HFF-Myc (cell line): ENCODE results near the gene RFT1.

Experiments used
- DNase-seq: peaks from one replicate; pipeline ENCODE4 v3.0.0-alpha.2; 2011; ENCODE audit warnings: low read depth; ENCODE audit errors: extremely low read depth
- H3K4me3 ChIP-seq: replicated peaks from 2 replicates; pipeline ENCODE4 v1.5.1; 2011; ENCODE audit warnings: low read depth, mild to moderate bottlenecking, control low read depth, low read length
- TF ChIP-seq, protein P1 (sequence below): IDR thresholded peaks from 2 replicates; pipeline ENCODE4 v1.5.1; 2012; ENCODE audit warnings: mild to moderate bottlenecking, low read depth, low read length, control low read depth; ENCODE audit errors: missing control alignments

Gene RFT1

GRCh38 chr3:53092216-53092615, 38.0 kb downstream of the RFT1 start:
- DNase-seq = no peak
- no peak overlapping the region for H3K4me3 ChIP-seq
- TF ChIP-seq, protein P1, sequence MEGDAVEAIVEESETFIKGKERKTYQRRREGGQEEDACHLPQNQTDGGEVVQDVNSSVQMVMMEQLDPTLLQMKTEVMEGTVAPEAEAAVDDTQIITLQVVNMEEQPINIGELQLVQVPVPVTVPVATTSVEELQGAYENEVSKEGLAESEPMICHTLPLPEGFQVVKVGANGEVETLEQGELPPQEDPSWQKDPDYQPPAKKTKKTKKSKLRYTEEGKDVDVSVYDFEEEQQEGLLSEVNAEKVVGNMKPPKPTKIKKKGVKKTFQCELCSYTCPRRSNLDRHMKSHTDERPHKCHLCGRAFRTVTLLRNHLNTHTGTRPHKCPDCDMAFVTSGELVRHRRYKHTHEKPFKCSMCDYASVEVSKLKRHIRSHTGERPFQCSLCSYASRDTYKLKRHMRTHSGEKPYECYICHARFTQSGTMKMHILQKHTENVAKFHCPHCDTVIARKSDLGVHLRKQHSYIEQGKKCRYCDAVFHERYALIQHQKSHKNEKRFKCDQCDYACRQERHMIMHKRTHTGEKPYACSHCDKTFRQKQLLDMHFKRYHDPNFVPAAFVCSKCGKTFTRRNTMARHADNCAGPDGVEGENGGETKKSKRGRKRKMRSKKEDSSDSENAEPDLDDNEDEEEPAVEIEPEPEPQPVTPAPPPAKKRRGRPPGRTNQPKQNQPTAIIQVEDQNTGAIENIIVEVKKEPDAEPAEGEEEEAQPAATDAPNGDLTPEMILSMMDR = no peak

- TF ChIP-seq, protein P1 = no peak
- no peak for DNase-seq
- H3K4me3 ChIP-seq = no peak overlapping the region
Observed at GRCh38 chr3:53091011-53091410, 39.2 kb downstream of the RFT1 start.

DNA sequence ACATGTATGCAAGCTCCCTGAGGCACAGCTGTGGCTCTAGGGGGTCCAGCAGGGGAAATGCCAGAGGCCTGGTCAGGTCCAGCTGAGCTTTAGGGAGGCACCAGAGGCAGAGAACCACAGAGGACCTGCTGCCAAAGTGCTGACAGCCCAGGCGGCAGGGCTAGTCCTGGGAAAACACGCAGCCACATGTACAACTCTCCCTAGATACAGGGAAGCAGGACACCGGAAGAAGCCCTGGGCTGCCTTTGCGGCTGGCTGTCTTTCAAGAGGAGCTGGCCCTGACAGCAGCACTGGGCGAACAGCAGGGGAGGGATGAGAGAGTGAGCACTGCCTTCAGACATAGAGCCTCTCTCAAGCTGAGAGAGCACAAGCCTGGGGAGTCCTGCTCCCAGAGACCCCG, 40.7 kb downstream of the RFT1 start:
- no peak for DNase-seq
- TF ChIP-seq, protein P1 = no peak

GRCh38 chr3:53085476-53085875, 44.8 kb downstream of the RFT1 start:
- H3K4me3 ChIP-seq = no peak overlapping the region
- TF ChIP-seq, protein P1 = no peak
- no peak for DNase-seq

More for the DNA sequence above, 40.7 kb downstream of the RFT1 start:
- no peak overlapping the region for H3K4me3 ChIP-seq

DNA sequence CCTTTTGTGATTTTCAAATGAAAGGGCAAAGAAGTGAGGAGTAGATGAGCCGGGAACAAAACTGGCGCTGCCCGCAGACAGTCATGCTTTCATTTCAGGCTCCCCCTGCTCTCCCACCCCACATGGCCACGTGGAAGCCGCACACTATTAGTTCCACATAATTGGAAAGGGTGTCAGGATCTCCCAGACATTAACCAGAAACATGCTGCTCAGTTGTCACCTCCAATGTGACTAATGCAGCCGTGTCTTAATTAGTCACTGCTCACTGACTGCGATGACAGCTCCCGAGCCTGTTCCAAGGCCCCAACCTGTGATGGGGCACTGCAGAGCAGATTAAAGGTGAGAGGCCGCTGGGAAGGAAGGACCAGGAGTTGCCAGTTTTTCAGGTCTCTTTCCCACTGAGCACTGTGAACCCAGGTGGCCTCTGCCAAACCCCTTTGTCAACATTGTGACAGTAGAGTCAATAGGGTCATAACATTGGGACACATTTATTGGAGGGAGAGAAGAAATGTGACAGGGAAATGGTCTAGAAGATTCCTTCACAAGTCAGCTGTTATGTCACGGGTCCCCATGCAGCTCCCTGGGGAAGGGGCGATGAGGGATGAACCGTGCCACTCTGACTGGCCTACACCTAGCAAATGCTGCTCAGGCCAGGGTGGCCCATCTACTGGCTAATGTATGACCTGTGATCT, 45.8 kb downstream of the RFT1 start:
- H3K4me3 ChIP-seq = no peak overlapping the region
- no peak for DNase-seq
- TF ChIP-seq, protein P1 = no peak

- DNase-seq = no peak
- no peak overlapping the region for H3K4me3 ChIP-seq
- TF ChIP-seq, protein P1 = no peak
Observed at GRCh38 chr3:53083949-53084309, 46.3 kb downstream of the RFT1 start.

- H3K4me3 ChIP-seq = no peak overlapping the region
- DNase-seq = peak; percentile 69
- TF ChIP-seq, protein P1 = no peak
Observed at GRCh38 chr3:53083521-53083920, 46.7 kb downstream of the RFT1 start.
